HG02938 (cell line): ENCODE measurements around the gene NFIB.
A peak's percentile ranks its signal among the peaks of the same experiment; 100 is the strongest.

Experiments
- ATAC-seq: cut with Tn5 transposase; IDR thresholded peaks from one replicate; pipeline ENCODE4 v1.9.1; 2021; ENCODE audit warnings: mild to moderate bottlenecking, moderate library complexity; ENCODE audit not compliant: unreplicated experiment

NFIB gene

GRCh38 chr9:14127656-14128055 lies 186.3 kb downstream of the NFIB start:
- no peak for ATAC-seq

GRCh38 chr9:14119694-14120514 lies 194.0 kb downstream of the NFIB start:
- ATAC-seq: no peak

GRCh38 chr9:14112226-14112625 lies 201.7 kb downstream of the NFIB start:
- ATAC-seq: no peak

DNA sequence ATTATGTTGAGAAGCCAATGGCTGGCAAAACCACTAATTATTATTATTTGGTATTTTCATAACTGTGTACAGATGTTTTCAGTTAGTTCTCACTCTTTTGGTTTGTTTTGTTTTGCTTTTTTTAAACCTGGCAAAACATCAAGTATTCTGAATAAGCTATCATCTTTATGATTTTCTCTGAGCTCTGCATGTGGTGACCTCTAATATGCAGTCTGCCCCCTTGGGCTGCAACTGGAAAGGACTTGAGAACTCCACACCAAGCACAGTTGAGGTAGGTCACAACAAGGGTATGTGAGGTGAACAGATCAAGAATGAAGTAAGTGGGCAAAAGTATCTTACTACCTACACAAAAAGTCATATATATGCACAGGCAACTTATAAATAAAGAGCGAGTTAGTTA lies 202.2 kb downstream of the NFIB start:
- no peak for ATAC-seq

- ATAC-seq: no peak
Observed at GRCh38 chr9:14107977-14108376, 206.0 kb downstream of the NFIB start.

DNA sequence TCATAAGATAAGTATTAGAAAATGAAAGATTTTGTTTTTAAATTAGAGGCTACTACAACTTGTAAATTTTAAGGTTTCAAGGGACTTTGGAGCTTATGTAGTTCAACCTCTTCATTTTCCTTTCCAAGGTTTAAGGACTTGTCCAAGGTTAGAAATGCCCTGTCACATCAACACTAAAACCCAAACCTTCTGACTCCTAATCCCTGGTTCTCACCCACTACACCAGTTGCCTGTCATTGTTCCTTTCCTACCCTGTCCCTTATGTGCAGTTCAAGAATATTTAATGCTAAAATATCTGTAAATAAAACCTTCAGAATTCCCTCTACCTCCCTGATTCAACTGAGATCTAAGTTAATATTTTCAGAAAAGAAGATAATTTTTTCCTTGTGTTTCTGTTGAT lies 206.4 kb downstream of the NFIB start:
- ATAC-seq: no peak

- no peak for ATAC-seq
Observed at GRCh38 chr9:14106699-14107098, 207.2 kb downstream of the NFIB start.

- no peak for ATAC-seq
Observed at GRCh38 chr9:14104496-14104895, 209.4 kb downstream of the NFIB start.

DNA sequence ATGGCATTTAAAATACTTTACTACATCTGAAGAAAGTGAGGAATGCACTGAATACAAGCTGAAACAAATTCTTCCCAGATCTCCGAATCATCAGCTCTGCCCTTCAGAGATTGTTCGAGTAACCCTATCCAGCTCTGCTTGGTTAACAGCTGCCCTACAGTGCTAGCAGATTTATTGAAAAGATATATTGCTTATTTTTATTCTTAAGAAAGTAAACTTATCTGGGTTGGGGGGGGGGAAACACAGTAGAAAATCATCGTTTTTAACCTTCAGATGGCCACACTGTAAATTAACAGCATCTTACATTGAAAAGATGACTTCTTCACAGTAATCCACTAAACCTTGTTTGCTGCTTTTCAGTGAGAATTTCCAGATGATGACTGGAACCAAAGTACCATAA lies 210.8 kb downstream of the NFIB start:
- ATAC-seq: no peak

- no peak for ATAC-seq
Observed at GRCh38 chr9:14099737-14100136, 214.2 kb downstream of the NFIB start.

- no peak for ATAC-seq
Observed at GRCh38 chr9:14098486-14099180, 215.3 kb downstream of the NFIB start.

DNA sequence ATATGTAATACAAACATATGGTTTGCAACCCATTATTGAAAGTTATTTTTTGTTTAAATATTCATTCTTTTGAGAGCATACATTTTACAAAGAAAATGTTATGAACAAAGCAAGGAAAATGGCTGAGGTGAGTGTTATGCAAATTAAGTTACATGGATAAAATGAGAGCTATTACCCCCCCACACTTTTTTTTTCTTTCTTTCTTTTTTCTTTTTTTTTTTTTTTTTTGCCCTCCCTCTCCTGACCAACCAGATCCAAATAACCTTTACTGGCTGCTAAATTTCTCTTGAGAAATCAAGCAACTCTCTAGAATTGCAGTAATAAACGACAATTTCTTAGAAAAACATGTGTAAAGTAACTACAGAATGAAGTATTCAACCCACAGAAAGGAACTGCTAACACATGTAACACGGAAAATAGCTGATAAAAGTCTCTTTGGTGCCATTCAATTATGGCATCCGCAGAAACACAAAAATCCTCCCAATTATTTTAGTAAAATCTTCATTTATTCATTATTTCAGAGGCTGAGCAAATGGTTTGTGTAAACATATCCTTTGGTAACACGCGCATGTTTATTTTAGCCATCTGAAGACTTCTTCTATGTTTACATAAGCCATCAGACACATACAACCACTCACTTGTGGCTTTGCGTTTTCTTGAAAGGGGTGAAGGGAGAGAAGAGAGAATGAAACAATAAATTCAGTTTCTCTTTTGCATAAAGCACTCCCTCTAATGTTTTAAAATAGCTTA lies 216.1 kb downstream of the NFIB start:
- ATAC-seq: no peak

- no peak for ATAC-seq
Observed at GRCh38 chr9:14097215-14097614, 216.7 kb downstream of the NFIB start.

DNA sequence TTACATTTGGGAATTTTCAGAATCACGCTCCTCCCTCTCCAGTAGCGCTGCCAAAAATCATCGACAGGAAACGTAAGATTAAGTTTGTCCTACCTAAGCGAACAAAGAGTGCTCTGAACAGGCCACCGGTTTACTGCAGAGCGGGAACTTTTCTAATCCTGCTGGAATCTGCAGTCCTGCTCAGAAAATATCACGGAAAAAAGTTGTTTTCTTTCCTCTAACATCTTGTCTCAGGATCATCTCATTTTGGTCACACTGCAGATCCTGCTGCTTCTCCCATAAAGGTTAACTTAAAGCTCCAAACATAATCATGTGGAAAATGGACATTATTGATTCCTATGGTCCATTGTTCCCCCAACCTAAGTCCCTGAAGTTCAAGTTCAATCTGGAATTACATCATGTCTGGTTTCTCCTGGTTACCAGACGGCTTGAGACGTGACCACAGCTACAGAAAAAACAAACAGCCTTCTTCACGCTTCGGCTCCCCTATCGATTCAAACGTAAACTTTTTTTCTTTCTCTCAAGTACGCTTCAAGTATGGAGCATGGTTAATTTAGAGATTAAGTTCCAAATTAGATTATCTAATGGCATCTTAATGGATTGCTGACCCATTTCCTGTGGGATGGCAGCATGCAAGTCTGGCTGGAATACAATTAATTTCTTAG lies 217.6 kb downstream of the NFIB start:
- ATAC-seq: no peak

GRCh38 chr9:14095277-14095676 lies 218.7 kb downstream of the NFIB start:
- no peak for ATAC-seq

GRCh38 chr9:14094491-14094890 lies 219.4 kb downstream of the NFIB start:
- no peak for ATAC-seq

DNA sequence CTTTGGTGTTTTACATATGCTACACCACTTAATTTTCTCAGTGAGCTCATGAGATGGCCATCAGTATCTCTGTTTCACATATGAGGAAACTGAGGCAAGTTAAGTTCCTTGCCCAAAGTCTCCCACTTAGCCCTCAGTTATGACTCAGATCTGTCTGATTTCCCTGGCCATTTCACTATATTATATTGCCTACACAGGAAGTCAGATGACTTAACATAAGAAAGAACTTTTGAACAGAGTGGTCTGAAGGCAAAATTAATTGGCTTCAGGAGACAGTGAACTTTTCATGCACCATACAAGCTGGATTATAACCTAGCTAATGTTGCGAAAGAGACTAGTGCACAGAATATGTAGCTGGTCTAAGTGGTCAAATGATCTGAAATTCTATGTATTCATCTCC lies 221.6 kb downstream of the NFIB start:
- no peak for ATAC-seq

DNA sequence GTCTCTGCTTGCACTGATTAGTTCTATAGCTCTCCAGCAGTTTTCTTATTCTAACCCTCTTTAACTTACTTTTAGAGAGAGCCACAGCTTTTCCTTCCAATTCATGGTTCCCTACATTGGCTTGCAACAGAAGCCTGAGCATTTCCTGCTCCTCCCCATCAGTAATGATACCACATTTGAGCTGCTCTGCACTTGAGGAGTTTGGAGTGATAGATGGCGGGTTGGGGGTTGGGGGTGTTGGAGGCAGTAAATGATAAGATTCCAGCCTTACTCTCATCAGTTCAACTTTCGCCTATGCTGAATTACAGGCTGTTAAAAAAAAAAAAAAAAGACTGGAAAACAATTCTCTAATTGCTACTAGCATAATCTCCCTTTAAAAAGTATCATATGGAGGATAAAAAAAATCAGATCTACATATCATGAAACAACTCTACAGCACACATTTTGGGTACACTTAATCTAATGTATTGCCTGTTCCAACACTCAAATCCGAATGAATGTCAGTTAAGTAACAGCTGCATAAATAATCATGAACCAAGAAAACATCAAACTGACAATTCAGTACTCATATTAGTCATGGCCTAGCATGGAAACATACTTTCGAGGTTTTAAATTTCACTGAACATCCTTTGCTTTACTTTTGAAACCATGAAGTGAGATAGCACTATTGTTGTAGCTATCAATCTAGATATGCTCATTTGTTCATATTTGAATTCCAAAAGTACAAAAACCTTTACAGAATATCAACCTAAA lies 224.7 kb downstream of the NFIB start:
- peak; percentile 69 for ATAC-seq

DNA sequence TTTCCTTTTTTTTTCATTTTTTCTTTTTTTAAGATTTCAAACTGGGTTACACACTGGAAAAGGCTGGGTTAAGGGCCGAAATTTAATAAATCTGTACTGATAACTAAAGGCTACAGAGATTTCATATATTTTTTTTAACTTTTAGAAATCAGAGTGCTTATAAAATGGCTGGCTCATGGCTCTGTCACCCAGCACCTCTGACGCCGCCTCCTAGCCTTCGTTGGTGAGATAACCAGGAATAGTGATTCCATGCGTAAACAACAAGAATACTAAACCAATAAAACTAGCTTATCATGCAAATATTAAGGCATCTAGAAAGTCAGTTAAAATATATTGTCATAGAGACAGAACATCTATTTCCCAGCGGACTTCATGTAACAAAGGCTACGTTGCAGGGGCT lies 226.4 kb downstream of the NFIB start:
- ATAC-seq: no peak

GRCh38 chr9:14086495-14086894 lies 227.4 kb downstream of the NFIB start:
- no peak for ATAC-seq

- no peak for ATAC-seq
Observed at GRCh38 chr9:14085810-14086209, 228.1 kb downstream of the NFIB start.
